GM21825 (cell line): ENCODE data around the gene ZNF304.

Experiments
- ATAC-seq: cut with Tn5 transposase; IDR thresholded peaks from one replicate; pipeline ENCODE4 v1.9.1; 2021; ENCODE audit warnings: mild to moderate bottlenecking, moderate library complexity; ENCODE audit not compliant: unreplicated experiment

Gene ZNF304

GRCh38 chr19:57350877-57351805 lies at the start of gene ZNF304:
Gene ZNF304, plus strand, starts transcription at chr19:57351271. Its CDS starts 394 bp downstream, at chr19:57351665.
- ATAC-seq, result peak; percentile 92

- ATAC-seq, result no peak
These were observed 49.0 kb upstream of the ZNF304 start for GRCh38 chr19:57302020-57302465.

GRCh38 chr19:57302727-57303401 lies 48.2 kb upstream of the ZNF304 start:
- no peak for ATAC-seq

GRCh38 chr19:57305056-57305455 lies 46.0 kb upstream of the ZNF304 start:
- no peak for ATAC-seq

DNA sequence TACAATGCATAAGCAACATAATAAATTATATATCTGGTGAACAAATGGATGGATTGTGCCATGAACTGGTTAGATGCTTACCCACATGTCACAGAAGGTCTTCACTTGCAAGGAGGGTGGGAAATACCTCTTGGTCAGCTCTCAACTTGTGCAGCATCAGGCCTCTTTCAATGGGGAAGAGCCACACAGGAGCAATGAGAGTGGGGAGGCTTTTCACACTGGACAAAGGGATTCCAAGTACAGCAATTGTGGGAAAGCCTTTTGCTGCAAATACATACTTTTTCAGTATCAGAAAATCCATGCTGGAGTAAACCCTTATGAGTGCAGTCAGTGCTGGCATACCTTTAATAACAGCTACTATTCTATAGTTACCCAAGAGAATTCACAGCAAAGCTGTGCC lies 42.6 kb upstream of the ZNF304 start:
- no peak for ATAC-seq

GRCh38 chr19:57310792-57311191 lies 40.3 kb upstream of the ZNF304 start:
- ATAC-seq, result no peak

GRCh38 chr19:57314146-57314545 lies 36.9 kb upstream of the ZNF304 start:
- no peak for ATAC-seq

GRCh38 chr19:57317503-57317902 lies 33.6 kb upstream of the ZNF304 start:
- ATAC-seq, result no peak

GRCh38 chr19:57319869-57320179 lies 31.2 kb upstream of the ZNF304 start:
- ATAC-seq, result no peak

DNA sequence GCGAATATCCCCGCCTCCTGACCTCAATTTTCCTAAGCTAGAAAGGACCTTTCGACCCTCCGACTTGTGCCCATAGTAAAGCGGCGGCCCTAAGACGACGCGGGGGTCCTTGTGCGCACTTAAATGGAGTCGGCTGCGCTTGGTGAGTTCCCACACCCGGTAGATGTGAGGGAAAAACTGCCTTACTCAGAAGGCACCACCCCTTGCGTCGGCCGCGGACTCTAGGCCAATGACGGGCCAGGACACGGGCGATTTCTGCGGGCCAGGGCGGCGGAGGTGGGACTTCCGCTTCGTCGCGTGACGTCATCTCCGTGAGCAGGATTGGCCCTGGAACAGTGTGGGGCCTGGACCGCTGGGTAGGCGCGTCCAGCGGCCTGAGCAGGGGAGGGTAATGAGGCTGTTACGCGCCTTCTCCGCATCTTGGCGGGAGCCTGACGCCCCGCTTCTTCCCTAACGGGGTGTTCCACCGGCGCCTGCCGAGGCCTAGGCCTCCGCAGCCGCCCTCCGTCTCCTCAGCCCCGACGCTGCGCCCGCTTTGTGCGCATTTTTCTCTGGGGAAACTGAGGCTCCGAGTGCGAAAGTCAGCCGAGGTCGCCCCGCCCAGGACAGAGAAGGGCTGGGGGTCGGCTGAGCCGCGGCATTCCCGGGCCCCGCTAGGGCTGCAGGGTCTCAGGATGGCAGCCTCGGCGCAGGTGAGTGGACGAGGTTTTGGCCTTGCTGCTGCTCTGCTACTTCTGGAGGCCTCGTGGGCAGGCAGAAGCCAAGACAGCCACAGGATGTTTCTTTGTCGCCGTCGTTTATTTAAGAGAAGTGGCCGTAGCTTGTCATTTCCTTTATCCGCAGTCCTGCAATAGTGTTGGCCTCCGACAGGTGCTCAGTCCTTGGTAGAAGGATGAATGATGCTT lies 30.6 kb upstream of the ZNF304 start, which contains the start of gene ZNF543:
Gene ZNF543, plus strand, starts transcription at position 293 of the 905 bp plus-strand sequence. Its CDS starts 382 bp downstream, at position 675.
- peak; percentile 93 for ATAC-seq

GRCh38 chr19:57321116-57321515 lies 30.0 kb upstream of the ZNF304 start:
- no peak for ATAC-seq

GRCh38 chr19:57321751-57322150 lies 29.3 kb upstream of the ZNF304 start:
- no peak for ATAC-seq

DNA sequence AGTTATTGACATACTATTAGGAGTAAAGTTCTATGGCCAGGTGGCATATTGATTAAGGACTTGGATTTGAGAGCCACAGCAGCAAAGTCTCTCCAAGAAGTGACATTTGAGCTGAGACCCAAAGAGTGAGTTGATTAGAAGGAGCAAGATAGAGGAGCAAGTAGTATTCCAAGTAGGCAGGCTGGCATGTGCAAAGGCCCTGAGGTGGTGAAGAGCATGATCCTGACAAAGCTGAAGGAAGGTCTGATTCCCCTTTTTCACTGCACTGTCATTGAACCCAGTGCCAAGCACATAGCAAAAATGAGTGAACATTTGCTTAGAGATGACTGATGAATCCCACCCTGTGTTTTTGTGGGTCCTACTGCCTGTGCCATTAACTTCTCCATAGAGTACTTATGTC lies 26.1 kb upstream of the ZNF304 start:
- no peak for ATAC-seq

DNA sequence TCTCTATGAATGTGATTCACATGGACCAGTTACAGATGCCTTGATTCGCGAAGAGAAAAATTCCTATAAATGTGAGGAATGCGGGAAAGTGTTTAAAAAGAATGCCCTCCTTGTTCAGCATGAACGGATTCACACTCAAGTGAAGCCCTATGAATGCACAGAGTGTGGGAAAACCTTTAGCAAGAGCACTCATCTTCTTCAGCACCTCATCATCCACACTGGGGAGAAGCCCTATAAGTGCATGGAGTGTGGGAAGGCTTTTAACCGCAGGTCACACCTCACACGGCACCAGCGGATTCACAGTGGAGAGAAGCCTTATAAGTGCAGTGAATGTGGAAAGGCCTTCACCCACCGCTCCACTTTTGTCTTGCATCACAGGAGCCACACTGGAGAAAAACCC lies 23.1 kb upstream of the ZNF304 start:
- no peak for ATAC-seq

- ATAC-seq, result no peak
These were observed 16.9 kb upstream of the ZNF304 start for GRCh38 chr19:57334191-57334590.

DNA sequence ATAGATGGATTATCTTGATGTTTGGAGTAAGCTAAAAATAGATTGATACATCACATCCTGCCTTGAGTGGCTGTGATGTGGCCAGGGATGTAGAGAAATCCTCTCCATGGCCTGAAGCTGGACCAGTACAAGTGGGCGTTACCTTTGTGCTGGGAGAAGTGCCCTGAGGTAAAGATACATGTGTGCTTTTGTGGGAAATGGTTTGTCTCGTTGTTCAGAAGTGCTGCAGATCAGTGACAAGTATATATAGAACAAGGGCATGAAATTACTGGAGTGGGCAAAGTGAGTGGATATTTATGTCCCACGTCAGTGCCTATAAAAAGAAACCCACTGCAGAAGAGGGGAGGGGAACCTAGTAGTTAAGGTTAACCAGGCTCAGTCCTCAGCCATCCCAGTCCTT lies 12.2 kb upstream of the ZNF304 start:
- no peak for ATAC-seq

DNA sequence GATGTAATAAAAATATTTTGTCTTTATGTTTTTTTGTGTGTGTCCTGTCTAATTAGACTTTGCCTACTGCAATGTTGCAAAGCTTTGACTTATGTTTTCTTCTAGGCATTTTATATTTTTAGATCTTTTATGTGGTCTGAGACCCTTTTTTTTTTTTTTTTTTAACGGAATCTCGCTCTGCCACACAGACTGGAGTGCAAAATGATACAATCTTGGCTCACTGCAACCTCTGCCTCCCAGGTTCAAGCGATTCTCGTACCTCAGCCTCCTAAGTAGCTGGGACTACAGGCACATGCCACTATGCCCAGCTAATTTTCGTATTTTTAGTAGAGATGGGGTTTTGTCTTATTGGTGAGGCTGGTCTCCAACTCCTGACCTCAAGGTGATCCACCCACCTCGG lies 8.5 kb upstream of the ZNF304 start:
- ATAC-seq, result no peak

DNA sequence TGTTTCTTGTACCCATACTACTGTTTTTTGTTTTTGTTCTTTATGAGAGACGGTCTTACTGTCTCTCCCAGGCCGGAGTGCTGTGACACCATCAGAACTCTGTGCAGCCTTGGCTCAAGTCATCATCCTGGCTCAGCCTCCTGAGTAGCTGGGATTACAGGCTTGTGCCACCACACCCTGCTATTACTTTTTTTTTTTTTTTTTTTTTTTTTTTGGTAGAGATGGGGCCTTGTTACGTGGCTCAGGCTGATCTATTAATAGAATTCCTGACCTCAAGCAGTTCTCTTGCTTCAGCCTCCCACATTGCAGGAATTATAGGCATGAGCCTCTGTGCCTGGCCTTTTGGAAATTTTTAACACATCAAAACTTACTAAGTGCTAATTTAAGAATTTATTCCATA lies 2.9 kb upstream of the ZNF304 start:
- no peak for ATAC-seq

DNA sequence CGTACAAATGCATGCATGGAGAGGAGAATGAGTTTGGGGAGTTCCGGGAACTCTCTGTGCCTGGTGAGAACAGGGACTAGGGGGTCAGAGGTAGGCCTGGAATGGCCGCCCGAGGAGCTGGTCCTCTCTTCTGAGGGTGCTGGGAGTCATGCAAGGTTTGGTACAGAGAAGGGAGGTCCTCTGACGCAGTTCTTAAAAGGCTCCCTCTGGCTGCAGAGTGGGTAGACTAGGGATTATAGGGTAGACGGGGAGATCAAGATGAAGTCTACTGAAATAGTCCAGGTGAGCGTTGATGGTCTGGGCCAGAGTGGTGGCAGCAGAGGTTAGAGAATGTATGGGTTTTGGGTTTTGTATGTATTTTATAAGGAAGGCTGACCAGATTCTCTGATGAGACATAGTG lies 796 bp downstream of the ZNF304 start:
- ATAC-seq, result no peak

DNA sequence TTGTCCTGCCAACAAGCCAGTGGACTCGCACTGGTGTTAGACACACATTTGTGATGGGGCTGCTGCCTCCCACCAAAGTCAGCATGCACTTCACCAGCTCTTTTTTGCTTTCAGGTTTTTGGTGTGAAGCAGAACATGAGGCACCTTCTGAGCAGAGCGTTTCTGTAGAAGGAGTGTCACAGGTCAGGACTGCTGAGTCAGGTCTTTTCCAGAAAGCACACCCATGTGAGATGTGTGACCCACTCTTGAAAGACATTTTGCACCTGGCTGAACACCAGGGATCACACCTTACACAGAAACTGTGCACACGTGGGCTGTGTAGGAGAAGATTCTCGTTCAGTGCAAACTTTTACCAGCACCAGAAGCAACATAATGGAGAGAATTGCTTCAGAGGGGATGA lies 4.8 kb downstream of the ZNF304 start:
- ATAC-seq, result no peak

GRCh38 chr19:57357406-57357805 lies 6.3 kb downstream of the ZNF304 start:
- ATAC-seq, result no peak
